Stimulated activated CD4-positive, alpha-beta T cell treated with anti-CD3 and anti-CD28 coated beads, Interleukin-12 subunit alpha, Interleukin-12 subunit beta, amount 100 ng/mL, for 48 hours (primary cell): ENCODE results near the gene TRMT13.
A peak's percentile ranks its signal among the peaks of the same experiment; 100 is the strongest.

ENCODE experiments used
- DNase-seq, 3 donors: peaks; one replicate each; pipeline ENCODE4 v3.0.0-alpha.2; 2020; ENCODE audit warnings: low read depth in 2 of 3, low spot score in 1 of 3

The TRMT13 gene, protein sequence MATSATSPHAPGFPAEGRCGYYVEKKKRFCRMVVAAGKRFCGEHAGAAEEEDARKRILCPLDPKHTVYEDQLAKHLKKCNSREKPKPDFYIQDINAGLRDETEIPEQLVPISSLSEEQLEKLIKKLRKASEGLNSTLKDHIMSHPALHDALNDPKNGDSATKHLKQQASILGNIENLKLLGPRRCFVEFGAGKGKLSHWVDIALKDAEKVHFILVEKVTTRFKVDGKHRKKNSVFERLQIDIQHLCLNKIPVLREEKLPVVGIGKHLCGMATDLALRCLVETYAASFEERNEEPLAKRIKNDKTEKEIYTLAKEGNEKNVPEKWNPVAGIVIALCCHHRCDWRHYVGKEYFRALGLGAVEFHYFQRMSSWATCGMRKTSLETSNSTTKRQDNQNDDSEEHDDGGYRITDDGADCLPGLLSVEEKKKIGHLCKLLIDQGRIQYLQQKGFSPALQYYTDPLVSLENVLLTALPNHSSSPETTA

DNA sequence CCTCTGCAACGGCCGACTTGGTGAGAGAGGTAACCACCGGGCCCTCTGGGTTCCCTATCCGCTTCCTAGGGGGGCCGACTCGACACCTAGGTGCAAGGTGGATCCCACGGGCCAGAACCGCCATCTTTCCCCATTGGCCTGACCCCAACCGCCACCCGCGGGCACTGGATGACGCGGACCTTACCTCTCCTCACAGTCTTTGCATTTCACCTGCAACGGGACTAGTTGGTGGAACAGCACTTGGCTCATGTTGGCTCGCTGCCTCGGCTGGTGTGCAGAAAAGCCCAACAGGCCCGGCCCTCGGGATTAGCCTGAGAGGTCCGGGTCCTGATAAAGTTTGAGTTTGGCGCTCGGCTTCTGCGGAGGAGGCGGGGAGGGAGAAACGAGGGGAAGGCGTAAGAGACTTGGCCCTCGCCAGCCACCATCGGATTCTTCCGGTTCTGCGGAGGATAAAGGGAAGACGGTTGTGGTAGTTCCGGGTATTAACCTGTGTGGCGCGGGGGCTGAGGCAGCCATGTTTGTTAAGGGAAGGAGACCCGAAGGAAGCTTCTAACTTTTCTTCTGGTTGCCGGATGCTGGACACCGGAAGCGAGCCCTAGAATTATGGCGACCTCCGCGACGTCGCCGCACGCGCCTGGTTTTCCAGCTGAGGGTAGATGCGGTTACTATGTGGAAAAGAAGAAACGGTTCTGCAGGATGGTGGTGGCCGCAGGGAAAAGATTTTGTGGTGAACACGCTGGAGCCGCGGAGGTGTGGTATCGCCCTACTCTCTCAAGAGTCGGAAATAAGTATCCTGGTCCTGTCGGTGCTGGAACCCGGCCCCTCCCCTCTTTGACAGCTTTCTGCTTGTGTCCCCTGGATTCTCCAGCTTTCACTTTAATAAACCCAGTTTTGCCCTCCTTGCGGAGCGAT lies at the start of gene TRMT13, which contains the start of gene SASS6:
Gene TRMT13 (plus strand): TSS at position 598 of the 912 bp plus-strand sequence. CDS start 6 bp downstream, at position 604.
Gene SASS6 (minus strand): TSS at position 365 of the 912 bp plus-strand sequence. CDS start 116 bp downstream, at position 249.
- DNase-seq, result peak; percentile 88 to 94 (median 91)

DNA sequence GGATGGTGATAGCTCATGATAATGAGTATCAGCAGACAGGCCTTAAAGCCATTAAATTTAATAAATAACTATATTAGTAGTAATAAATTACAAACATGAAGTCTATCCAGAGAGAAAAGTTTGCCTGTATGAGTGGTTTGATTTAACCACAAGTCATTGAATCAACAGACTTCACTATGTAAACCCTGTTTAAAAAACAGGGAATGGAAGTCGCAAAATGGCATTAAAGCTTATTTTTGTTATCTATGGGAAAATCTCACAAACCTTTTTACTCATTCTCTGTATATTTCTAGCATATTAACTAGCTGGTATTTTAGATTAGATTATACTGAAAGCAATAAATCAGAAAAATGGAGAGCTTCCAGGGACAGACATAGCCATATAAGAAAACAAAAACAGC lies 45.6 kb upstream of the TRMT13 start:
- no peak for DNase-seq

DNA sequence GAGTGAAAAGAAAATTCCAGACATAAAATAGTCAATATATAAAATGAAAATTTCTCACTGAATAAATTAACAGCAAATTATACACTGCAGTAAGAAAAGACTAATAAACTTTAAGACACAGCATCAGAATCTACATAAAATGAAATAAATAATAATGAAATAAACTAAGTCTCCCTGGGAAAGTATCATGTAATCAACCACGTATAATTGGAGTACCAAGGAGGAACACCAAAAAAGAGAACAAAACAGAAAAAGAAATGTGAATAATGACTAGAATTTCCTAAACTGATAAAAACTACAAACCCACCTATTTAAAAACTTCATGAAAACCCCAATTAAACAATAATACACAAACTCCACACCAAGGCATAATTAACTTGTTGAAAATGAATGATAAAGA lies 43.9 kb upstream of the TRMT13 start:
- DNase-seq, result no peak

DNA sequence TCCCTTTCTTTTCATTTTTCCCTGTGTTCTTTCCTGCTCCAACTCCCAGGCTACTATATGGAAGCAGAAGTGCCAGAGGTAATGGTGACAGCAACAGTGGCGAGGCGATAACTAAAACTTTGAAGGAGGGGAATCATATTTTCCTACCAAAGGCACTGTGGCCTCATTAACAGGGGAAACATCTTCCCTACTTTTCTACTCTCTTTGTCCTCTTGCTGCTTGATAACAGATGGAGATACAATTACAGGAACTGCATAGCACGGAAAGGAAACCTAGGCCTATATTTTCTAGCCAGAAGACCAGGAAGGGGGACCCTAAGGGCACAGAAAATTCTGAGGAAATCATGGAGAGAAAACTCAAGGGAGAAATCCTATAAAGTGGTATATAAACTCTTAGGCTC lies 42.5 kb upstream of the TRMT13 start:
- no peak for DNase-seq

DNA sequence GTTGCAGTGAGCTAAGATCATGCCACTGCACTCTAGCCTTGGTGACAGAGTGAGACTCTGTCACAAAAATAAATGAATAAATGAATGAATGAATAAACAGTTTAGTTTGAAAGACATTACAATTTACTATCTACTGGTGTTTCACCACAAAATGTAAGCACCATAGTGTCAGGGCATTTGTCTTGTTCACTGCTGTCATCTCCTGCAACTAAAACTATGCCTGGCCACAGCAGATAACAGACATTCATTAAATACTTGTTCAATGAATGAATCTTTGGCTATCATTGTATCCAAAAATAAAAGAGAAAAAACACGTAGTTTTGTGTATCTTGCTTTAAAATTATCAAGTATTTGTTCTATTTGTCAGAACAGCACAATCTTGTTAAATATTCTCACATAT lies 32.8 kb upstream of the TRMT13 start:
- no peak for DNase-seq

DNA sequence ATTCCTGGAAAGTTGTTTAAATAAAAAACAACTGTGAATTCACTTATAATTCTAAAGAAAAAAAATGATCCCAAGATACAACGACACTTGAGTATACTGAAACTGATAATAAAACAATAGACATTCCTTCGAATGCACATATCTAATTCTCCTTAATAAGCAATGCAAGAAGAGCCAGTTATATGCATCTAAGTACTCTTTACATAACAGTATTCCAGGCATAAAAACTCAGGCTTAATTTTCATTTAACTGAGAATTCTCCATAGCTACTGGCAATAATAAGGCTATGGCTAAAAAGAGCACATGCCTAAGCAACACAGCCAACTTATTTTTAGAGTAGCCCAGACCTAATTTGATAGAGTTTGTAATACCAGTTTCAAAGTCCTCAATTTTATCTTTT lies 31.4 kb upstream of the TRMT13 start:
- no peak for DNase-seq

DNA sequence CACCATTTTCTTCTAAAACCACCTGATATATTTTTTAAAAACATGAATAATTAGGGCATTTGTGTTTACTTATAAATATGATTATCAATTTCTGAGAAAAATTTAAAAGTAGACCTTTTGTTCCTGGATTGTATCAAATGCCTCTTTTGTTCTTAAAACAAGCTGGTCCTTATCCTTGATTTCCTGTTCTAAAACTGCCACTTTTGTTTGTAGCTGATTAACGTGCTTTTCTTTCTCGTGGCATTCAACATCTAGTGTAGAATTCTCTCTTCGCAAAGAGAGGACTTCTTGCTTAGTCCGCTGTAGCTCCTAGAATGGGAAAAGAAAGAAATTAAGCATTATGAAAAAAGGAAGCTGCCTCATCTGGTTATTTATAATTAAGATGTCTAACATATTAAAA lies 25.3 kb upstream of the TRMT13 start:
- no peak for DNase-seq

DNA sequence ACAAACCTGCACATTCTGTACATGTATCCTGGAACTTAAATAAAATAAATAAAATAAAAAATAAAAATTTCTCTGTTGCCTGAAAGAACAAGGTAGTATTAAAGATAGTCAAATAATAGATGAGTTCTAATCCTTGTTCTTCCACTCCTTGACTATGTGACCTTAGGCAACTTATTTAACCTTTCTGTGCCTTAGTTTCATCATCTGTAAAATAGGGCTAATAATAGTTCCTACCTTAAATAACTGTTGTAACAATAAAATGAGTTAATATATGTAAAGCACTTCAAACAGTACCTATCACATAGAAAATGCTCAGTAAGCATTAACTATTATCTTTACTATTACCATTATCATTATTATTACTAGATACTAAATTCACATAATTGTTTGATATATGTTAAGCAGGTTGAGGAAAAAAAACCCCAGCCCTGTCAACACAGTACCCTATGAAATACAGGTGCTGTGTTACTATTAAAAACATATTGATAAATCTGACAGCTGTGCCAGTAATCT lies 23.4 kb upstream of the TRMT13 start:
- DNase-seq, result no peak

DNA sequence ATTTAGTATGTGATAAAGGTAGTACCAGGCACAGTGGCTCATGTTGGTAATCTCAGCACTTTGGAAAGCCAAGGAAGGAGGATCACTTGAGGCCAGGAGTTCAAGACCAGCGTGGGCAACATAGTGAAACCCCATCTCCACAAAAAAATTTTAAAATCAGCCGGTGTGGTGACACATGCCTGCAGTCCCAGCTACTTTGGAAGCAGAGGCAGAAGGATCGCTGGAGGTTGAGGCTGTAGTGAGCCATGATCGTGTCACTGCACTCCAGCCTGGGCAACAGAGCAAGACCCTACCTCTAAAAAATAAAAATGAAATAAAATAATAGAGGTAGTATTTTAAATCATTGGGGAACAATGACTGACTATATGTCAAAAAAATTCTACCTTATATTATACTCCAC lies 17.4 kb upstream of the TRMT13 start:
- no peak for DNase-seq

DNA sequence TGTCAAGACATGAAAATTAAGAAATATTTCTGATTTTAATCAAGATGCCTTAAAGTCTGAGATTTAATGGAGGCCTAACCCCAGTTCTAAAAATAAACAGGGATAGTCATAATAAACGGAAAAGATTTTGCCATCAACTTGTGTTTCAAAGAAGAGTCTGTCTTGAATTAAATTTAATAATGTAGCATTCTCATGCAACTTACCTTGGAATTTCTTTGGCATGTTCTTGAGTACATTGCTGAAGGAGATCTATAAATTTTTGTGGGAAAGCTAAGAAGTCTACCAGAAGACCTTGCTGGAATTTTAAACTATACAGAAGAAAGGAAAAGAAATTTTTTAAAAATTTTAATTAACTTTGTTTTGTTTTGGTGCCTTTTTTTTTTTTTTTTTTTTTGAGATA lies 10.8 kb upstream of the TRMT13 start:
- no peak for DNase-seq

DNA sequence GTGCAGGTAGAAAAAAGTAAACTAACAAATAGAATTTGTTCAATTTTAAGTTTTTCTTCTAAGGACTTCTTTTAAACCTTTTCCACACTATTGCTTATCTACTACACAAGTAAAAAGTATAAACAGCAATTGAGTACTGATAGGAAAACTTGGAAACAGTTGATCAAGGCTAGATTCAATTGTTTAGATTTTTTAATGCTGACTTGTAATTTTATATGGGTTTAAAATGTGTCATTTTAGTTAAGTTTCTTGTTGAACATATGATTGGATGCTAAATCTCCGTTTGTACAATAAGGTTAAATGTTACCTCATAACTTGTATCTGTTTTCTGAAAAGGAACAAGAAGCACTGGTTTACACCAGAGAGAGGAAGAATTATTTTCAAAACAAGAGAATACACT lies 5.7 kb upstream of the TRMT13 start:
- DNase-seq, result no peak

DNA sequence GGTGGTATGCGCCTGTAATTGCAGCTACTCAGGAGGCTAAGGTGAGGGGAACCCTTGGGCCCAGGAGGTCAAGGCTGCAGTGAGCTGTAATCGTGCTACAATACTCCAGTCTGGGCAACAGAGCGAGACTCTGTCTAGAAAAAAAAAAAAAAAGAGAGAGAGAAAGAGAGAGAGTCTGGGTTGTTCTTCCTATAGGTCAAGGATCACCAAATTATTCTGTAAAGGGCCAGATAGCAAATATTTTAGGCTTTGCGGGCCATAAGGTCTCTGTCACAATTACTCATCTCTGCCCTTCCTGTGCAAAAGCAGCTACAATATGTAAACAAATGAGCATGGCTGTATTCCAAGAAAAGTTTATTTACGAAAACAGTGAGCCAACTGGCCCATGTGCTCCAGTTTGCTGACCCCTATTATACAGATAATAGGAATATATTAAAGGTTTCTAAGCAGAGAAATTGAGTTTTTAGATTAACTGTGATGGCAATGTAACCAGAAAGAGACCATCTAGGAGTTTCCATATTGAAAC lies 2.3 kb upstream of the TRMT13 start:
- DNase-seq, result no peak

DNA sequence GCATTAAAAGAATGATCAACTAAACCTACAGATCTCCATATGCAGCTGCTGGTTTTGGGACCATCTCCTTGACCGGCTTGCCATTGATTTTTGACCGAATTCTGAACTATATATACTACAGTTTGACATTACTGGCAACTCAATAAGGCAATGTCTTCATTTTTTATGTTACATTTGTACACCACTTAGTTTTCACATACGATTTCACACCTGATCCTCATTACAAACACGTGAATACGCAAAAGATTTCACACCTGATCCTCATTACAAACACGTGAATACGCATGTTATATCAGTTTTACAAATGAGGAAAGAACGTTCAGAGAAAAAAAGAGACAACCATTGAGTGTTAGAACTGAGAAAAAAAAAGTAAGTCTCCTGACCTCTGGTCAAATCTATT lies 1.3 kb upstream of the TRMT13 start:
- no peak for DNase-seq

DNA sequence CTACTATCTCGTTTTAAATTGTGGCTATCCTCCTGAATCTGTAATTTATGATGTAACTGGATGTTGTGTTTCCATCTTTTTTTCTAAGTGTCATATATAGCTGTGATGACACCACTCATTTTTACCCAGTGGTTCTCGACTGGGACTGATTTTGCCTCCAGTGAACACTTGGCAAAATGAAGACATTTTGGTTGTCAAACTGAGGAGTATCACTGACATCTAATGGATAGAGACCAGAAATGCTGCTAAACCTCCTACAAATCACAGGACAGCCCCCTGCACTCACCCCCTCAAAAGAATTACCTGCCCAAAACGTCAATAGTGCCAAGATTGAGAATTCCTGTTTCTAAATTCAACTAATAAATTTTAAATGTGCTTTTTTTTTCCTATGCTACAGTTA lies 1.9 kb downstream of the TRMT13 start:
- DNase-seq, result no peak

DNA sequence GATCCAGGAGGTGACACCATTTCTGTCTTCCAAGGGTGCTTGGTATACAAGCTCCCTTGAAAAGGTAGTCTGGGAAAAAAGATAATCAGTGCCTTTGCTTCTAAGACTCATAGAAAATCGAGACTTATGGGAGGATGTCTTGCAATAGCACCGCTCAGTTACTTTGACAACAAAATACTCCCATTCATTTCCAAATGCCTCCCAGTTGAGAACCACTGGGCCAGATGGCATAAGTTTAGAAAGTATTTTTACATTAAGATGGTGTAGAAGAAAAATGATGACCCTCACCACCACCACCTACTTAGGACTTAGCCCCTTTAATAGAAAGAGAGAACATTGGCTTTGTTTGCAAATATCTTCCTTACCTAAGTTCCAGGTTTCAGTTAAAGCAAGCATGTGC lies 4.6 kb downstream of the TRMT13 start:
- DNase-seq, result no peak

DNA sequence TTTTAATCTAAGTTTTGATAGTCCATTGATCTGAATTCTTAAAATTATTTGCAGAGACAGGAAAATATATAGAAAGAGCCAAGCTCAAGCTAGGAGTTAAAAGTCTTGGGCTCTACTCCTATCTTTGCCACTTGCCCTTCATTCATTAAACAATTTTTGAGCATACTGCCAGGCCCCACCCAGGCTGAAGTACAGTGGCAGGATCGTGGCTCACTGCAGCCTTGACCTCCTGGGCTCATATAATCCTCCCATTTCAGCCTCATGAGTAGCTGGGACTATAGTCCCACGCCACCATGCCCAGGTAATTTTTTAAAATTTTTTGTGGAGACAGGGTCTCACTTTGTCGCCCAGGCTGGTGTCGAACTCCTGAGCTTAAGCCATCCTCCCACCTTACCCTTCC lies 8.2 kb downstream of the TRMT13 start:
- no peak for DNase-seq

DNA sequence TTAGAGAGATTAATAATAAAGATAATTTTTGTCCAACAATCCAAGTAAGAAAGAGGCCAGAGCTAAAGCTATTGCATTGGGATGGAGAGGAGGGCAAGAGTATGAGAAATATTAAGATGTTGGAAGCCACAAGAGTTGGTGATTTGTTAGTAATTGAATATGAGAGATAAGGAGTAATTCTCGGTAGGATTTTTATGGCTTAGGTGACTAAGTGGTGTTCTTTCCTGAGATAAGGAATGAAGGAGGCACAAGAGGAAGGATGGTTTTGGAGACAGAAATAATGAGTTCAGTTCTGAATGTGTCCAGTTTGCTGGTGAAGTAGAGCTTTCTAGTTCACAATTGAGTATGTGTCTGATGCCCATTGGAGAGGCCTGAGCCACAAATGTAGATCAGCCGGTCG lies 9.4 kb downstream of the TRMT13 start:
- DNase-seq, result no peak

DNA sequence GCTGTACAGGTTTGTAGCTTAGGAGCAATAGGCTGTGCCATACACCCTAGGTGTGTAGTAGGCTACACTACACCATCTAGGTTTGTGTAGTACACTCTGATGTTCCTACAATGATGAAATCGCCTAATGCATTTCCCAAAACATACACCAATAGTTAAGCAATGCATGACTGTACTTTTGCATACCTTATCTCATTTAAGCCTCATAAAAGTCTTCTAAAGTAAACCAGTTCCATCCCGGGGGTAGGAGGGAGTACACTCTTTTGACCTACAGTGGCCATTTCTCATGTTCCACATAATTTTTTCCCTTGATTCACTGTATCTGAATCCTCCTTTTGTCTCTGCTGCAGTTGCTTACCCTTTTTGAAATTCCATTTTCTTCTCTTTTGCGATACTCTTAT lies 12.2 kb downstream of the TRMT13 start:
- no peak for DNase-seq

DNA sequence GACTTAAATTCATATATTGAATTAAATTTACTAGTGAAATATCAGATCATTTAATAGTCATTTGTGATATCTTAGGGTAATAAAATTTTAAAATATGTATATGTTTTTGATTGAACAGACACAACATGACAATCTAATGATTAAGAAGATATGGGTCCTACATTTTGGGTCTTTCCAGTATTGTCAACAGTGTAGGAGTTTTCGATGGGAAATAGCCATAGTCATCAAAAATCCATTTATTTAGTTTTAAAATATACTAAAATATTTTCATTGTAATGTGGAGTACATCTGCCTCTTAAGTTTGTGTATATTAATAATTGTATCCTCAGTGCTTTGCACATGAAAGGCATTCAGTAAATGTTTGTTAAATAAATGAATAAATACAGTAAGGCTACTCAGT lies 14.0 kb downstream of the TRMT13 start:
- no peak for DNase-seq

DNA sequence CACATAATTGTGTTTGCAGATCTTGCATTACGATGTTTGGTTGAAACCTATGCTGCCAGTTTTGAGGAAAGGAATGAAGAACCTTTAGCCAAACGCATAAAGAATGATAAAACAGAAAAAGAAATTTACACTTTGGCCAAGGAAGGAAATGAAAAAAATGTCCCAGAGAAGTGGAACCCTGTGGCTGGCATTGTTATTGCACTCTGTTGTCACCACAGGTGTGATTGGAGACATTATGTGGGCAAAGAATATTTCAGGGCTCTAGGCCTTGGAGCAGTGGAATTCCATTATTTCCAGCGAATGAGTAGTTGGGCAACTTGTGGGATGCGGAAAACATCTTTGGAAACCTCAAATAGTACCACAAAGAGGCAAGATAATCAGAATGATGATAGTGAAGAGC lies 14.9 kb downstream of the TRMT13 start:
- no peak for DNase-seq

DNA sequence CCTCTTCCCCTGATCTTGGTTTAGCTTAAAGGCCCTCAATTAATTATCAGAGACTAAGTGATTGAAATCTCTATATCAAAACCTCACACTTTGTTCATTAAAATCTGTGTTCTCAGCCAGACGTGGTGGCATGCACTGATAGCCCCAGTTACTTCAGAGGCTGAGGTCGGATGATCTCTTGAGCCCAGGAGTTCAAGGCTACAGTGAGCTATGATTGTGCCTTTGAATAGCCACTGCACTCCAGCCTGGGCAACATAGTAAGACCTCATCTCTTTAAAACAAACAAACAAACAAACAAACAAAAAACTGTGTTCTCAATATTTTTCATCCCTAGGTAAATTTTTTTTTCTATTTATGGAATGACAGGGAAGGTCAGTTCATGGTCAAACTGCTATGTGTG lies 18.7 kb downstream of the TRMT13 start:
- no peak for DNase-seq

DNA sequence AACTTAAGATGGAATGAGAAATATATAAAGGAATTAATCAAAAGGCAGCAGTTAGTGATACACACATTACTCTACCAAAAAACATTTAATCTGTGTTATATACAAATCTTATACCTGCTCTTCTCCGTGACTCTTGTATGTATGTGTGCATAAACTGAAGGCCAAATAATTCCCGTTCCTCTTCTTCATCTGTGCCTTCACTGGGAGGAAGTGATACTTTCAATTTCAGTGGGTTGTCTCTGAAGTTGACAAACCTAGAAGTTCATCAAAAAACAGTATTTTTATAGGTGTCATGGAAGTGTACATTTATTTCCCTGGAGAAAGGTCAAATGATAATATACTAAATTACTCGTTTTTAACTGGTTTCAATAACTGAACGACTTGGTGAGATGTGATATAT lies 19.3 kb downstream of the TRMT13 start:
- no peak for DNase-seq
